GM18868 (cell line): ENCODE results near the gene SLC37A3.
A peak's percentile ranks its signal among the peaks of the same experiment; 100 is the strongest.
"Not testable (repeated sequence)": the region's sequence is repeated elsewhere in the genome, so short reads cannot be mapped to it uniquely, and the experiment has no call there.

Source experiments
- ATAC-seq: cut with Tn5 transposase; IDR thresholded peaks from one replicate; pipeline ENCODE4 v1.9.1; 2021; ENCODE audit warnings: mild to moderate bottlenecking, moderate library complexity; ENCODE audit not compliant: unreplicated experiment

Gene SLC37A3

DNA sequence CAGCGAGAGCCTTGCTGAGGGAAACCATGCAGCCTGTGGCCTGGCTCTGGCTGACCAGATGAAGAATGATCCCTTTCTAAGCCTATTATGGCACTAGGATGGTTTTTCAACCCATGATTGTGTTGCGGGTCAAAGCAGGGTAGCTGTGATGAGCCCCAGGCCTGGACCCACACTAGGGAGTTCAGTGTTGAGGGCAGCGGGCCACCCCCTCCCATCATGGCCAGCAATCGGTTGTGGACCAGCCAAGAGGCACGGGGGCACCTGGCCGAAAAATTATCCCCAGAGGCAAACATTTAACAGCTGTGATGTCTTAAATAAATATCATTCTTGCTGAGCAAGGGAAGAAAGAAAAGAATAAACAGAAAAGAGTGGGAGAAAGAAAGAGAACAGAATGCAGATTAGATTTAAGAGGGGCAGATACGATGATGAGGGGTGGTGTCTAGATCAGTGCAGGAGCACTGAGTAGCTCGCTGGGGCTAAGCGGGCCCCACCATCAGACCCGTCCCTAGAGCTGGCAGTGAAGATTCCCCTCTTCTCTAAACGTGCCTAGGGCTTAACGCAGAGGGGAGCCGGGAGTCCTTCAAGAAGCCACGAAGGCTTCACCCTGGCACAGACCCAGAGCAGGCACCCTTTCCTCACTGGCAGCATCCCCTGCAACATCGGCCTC, 82.7 kb downstream of the SLC37A3 start:
- ATAC-seq = no peak

DNA sequence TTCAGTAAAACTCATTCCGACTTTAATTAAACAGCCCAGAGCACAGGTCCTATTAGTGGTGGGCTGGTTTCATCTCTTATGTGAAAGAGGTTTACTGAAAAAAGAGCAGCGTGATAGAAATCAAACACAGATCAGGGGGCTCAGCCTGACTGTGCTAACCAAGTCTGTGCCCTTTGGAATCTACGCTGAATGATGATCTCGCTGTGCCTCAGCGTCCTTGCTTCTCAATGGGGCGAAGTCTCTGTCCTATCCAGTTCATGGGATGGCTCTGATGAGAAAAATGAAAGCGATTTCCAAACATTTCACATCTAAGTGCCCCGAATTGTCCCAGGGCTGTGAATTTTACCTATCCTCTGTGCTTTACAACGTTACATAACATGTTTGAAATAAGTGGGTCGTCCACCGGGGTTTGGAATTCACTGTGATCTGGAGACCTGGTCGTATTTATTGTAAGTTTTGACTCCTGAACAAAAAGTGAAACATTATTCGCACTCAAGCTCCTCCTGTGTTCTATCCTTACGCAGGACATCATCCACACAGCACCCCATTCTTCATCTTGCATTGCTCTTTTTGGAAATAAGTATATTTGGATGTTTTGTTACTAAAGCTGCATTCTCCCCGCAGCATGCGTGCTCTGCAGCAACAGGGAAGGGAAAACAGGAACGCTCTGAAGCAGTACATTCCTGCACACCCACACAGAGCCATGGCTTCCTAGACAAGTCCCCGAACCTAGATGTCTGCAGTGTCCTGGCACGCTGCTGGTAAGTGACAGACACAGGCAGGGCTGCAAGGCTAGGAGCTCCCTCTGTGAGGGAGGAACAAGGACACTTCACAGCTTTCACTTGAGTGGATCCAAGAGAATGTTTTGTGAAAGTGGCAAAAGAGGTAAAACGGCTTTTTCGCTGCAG, 83.5 kb downstream of the SLC37A3 start:
- ATAC-seq = no peak

DNA sequence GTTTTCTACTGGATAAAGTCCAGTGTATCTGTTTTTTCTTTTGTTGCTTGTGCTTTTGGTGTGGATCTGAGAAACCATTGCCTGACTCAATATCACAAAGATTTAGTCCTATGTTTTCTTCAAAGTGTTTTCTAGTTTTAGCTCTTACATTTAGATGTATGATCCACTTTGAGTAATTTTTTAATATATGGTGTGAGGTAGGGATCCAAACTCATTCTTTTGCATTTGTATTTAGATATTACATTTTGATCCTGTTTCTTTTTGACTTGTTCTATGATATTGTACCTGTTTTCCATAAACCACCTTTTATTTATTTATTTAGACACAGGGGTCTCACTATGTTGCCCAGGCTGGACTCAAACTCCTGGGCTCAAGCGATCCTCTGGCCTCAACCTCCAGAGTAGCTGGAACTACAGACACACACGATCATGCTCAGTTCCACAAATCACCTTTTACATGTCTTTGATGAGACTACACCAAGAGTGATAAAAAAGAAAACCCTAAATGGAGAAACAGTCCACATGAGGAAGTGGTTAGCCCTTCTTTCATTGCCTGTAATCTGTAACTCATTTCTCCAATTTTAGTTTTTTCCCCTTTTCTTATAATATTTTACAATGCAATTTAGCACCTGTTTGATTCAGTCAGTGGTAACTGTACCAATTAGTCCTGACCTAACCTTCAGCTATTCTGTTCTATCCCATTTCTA, 86.0 kb downstream of the SLC37A3 start:
- ATAC-seq = no peak

DNA sequence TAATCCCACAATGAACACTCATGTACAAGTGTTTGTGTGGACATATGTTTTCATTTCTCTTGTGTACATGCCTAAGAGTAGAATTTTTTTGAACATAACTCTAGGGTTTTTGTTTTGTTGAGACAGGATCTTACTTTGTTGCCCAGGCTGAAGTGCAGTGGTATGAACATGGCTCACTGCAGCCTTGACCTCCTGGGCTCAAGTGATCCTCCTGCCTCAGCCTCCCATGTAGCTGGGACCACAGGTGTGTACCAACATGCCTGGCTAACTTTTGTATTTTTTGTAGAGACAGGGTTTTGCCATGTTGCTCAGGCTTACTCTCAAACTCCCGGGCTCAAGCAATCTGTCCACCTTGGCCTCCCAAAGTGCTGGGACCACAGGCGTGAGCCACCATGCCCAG, 87.2 kb downstream of the SLC37A3 start:
- not testable (repeated sequence) for ATAC-seq

DNA sequence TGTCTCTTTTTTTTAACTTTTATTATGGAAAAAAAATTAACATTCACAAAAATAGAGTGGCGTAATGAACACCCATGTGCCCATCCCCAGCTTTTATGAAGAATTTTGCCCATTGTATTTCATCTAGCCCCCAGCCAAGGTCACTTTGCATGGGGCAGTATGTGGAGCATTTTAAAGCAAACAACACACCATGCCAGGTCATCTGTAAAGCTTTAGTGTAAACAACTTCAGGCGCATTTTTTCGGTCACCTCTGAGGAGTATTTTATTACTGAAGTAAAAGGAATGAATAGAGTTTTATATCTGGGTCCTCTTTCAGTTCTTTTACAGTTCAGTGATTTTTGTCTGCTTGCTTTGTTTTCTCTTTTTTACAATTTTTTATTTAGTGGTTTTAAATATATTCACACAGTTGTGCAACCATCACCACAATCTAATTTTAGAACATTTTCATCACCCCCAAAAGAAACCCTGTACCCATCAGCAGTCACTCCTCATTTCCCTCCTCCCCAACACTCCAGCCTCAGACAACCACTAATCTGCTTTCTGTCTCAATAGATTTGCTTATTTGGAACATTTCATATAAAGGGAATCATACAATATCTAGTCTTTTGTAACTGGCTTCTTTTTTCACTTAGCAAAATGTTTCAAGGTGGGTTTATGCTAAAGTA, 87.9 kb downstream of the SLC37A3 start:
- no peak for ATAC-seq

DNA sequence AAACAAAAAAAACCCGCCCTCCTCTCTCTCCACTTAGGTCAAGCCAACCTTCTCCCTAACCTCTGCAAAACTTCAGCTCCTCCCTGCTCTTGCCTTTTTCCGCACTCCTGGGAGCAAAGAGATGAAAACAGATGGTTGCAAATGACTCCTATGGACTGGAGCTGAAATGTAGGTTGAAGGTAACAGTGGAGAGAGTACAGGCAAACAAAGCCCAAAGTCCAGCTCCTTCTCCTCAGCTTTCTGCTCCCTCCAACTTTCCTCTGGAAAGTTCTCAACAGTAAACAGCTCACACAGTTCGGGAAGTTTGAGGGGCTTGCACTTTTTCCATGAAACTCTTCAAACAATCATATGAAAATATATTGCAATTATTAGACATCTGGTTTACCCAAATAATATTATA, 90.3 kb downstream of the SLC37A3 start:
- no peak for ATAC-seq

DNA sequence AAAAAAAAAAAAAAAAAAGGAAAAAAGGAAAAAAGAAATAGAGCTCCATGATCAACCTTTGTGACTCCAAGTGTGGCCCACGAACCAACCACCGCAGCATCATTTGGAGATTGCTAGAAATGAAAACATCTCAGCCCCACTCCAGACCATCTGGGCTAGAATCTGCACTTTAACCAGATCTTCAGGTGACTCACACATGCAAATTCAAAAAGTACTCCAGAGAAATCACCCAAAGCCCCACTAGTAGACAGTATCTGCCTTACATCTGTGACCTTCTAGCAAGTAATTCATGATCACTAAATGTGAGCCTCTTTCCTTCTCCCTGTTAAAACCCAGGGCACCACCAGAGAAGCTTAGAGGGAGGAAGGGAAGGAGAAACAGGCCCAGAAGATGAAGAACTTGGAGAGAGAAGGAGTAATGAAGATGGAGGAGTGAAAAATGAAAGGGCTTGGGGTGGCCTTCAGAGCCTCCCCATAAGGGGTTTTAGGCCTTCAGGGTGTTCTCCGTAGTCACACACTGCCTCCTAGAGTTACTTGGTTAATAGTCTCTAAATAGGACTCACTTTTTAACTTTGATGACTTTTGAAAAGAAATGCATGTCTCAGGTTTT, 94.0 kb downstream of the SLC37A3 start:
- peak; percentile 78 for ATAC-seq

DNA sequence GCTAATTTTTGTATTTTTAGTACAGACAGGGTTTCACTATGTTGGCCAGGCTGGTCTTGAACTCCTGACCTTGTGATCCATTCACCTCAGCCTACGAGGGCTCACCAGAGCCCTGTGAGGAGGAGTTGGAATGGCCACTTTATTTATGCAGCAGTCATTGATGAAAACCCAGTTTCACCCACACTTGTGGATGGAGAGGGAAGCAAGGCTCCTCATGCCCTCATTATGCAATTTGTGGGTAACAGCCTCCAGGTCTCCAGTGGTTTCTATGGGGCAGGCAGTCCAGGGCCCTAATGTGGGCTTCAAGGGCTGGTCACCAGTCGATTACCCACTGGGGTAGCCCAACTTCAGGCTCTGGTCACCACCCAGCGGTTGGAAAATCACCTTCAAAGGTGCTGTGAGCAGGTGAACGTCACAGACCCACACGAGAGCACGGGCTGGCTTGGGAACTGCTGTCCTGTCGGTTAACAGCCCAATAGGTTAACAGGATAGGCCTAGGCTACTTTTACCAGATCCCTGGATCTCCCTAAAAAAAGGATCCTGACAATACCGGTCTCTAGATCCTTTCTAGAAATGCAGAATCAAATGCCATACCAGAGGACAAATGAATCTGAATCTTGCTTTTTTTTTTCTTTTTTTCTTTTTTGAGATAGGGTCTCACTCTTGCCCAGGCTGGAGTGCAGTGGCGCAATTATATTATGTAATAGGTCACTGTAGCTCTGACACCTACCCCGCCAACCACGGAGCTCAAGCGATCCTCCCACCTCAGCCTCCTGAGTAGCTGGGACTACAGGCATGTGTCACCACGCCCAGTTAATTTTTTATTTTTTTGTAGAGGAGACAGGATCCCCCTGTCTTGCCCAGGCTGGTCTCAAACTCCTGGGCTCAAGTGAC, 97.8 kb downstream of the SLC37A3 start:
- no peak for ATAC-seq

DNA sequence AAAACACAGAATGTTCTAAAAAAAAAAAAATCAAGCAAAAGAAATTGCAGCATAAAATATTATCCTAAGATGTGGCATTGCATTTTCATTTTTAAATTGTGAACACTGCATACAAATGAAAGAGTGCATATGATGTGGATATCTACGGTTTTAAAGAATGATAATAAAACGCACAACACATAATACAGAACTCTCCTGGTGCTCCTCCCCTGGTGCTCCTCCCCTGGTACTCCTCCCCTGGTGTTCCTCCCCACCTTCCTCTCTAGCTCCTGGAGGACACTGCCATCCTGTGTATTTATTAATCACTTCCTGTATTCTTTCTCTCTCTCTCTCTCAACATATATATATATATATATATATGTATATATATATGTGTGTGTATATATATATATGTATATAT, 100.1 kb downstream of the SLC37A3 start:
- no peak for ATAC-seq

DNA sequence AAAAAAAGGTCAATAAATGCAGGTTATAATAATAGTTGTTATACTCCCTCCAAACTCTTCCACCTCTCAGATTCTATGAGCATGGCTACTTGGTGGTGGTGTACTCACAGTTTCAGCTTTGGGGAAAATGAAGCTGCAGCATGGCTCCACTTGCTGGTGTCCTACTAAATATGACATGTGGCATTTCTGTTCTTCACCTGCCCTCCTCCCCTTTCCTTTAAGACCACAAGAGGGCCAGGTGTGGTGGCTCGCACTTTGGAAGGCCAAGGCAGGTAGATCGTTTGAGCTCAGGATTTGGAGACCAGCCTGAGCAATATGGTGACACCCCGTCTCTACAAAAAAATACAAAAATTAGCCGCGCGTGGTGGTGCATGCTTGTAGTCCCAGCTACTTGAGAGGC, 101.1 kb downstream of the SLC37A3 start:
- ATAC-seq = no peak

DNA sequence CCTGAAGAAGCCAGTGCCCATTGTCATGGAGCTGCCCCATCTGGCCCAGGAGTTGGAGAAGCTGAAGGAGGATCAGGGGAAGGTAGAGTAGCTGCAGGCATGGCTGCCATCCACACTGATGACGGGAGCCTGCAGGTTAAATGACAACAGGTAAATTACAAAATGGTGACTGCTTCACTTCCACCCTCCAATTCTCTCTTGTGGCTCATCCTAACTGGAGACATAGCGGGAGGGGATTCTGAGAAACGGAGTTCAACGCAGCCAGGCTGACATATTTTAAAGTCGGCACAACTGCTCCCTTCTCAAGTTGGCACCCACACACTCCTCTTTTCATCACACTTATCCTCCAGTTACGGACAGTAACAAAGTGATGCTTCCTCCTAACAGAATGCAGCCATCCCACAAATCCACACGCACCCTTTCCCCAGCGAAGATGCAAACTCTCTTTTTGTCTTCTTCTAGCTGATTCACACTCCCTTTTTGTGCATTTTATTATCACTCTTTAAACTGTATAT, 103.0 kb downstream of the SLC37A3 start:
- no peak for ATAC-seq

DNA sequence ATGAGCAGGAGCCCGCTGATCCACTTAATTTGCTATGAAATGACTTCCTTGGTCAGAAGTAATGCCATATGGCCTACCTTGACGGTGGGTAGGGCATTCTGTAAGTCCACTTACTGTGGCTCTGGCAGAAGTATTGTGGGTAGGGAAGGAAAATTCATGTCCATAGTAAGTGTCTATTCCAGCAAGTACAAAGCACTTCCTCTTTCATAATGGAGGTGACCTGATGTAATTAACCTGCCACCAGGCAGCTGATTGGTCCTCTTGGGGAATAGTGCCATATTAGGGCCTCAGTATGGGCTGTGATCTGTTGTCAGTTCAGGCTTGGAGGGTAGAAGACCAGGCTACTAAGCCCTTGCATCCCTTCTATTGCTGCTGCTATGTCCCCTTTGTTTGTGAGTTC, 103.9 kb downstream of the SLC37A3 start:
- no peak for ATAC-seq

DNA sequence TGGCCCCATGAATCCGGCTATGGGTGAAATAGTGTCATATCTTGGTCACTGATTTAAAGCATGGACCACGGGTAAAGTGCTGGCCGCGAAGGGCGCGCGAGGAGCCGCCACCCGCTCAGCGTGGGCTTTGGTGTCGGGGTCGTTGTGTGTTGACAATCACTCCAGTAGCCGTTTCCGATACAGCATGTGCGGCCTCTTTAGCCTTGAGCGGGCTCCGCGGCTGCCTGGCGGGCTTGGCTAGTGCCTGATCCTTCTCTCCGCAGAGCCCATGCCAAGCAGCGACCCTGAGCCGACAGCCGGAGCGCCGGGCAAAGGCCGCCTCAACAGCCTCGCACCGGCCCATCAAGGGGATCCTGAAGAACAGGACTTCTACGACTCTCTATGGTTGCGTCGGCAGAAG, 105.9 kb downstream of the SLC37A3 start:
- no peak for ATAC-seq

DNA sequence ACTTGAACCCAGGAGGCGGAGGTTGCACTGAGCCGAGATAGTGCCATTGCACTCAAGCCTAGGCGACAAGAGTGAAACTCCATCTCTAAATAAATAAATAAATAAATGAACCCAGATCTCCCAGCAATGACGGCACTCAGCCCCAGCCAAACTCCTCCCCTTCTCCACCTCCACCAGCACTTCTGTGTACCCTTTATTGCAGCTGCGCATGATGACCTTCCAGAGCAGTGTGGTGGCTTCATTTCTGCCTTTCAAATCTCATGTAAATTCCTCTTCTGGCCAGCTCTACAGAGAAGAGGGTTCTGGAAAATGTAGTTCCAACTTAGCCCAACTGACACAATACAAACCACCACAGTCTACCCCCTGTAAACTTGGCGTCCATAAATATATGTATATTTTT, 108.5 kb downstream of the SLC37A3 start:
- ATAC-seq = no peak

DNA sequence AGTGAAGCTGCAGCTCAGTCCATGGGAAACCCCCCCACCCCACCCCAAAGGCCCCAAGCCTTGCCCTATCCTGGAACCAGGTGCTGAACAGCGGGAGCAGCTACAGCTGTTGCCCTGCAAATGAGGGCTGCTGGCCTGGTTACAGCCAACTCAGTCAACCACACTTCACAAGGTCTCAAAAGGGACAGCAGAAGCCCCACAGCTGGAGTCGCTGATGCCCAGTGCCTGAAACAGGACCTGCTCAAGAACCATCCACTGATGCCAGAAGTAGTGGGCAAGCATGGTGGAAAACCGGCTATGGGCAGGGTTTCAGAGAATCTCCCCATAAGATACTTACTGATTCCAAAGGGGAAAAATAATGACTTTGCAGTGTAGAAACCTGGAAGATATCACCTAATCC, 110.3 kb downstream of the SLC37A3 start:
- no peak for ATAC-seq

DNA sequence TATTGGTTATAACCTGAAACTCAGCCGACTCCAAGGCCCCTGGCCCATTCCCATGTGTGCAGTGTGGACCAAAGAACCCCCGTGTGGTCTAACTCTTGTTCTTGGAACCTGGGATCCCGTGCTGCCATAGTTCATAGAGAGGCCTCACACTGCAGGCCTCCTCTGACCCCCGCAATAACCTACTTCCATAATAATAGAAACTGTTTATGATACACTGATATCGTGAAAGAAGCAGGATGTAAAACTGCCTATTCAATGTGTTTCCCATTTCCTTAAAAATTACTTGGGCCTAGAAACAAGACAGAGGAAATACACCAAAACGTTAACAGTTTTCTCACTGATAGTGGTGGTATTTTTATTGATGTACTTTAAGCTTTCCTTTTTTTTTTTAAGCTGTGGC, 112.4 kb downstream of the SLC37A3 start:
- ATAC-seq = no peak

DNA sequence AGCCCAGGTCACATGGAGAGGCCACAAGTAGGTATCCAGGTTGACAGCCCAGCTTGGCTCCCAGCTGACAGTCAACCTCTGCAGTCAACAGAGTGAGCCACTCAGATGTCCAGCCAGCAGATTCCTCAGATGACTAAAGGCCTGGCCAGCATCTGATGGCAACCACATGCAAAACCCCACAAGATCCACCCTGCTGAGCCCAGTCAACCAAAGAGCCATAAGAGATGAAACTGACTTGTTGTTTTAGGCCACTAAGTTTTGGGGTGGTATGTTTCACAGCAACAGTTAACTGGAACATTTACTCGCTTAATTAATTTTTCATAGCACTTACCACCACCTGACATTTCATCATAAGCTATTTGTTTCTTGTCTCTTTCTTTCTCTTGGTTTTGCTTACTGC, 114.3 kb downstream of the SLC37A3 start:
- ATAC-seq = no peak
